HepG2 (cell line): ENCODE measurements around the gene HHIPL1. TPM values are rescaled to one million over a fixed set of nuclear protein-coding genes. Genes with fewer than 3 reads are reported as not detected.
A peak's percentile ranks its signal among the peaks of the same experiment; 100 is the strongest.

Experiments used
- ARID4A ChIP-seq: sonication (generic); formaldehyde crosslinking; IDR thresholded peaks from 2 replicates; pipeline ENCODE4 v1.5.0; 2020; ENCODE audit warnings: mild to moderate bottlenecking, missing genetic modification reagents, borderline replicate concordance
- ARNT2 ChIP-seq: sonication (generic); formaldehyde crosslinking; IDR thresholded peaks from 2 replicates; pipeline ENCODE4 v1.8.0; 2022; ENCODE audit warnings: mild to moderate bottlenecking, low read depth, missing genetic modification reagents, moderate library complexity
- HNF1A ChIP-seq, 2 experiments: sonication (generic) in 1 of 2; formaldehyde crosslinking in 1 of 2; IDR thresholded peaks; 2 replicates each; pipeline versions ENCODE4 v1.4.0 to v1.6.1; 2016 to 2020; ENCODE audit warnings: borderline replicate concordance in 1 of 2, low read depth in 1 of 2, mild to moderate bottlenecking in 1 of 2, missing genetic modification reagents in 1 of 2
- MYPOP ChIP-seq: sonication (generic); formaldehyde crosslinking; IDR thresholded peaks from 2 replicates; pipeline ENCODE4 v1.8.1; 2023; ENCODE audit warnings: mild to moderate bottlenecking, moderate library complexity, missing genetic modification reagents
- ZBTB14 ChIP-seq: sonication (generic); formaldehyde crosslinking; IDR thresholded peaks from 2 replicates; pipeline ENCODE4 v1.4.0; 2020; ENCODE audit warnings: missing genetic modification reagents
- ZNF709 ChIP-seq: sonication (generic); formaldehyde crosslinking; IDR thresholded peaks from 2 replicates; pipeline ENCODE4 v1.5.0; 2020; ENCODE audit warnings: mild to moderate bottlenecking, missing genetic modification reagents
- ZNF883 ChIP-seq: sonication (generic); formaldehyde crosslinking; IDR thresholded peaks from 2 replicates; pipeline ENCODE4 v1.5.1; 2020; ENCODE audit warnings: mild to moderate bottlenecking, missing genetic modification reagents; ENCODE audit errors: not compliant biosample characterization
- polyA plus RNA-seq, 8 experiments: library from polyadenylated mRNA; depleted of rRNA in 3 of 8; stranded (reverse) in 7 of 8; unstranded in 1 of 8; fragments of >200 nt; fragmentation: Illumina TruSeq in 4 of 8; extraction: Trizol in 4 of 8; gene quantifications; 2 replicates each; pipeline versions ENCODE4 v1.2.1 to v1.2.3, GENCODE V29; 2011 to 2016; ENCODE audit warnings: low read depth in 4 of 8, missing spikeins in 1 of 8, mixed read lengths in 1 of 8; ENCODE audit not compliant: insufficient read depth in 1 of 8
- total RNA-seq, 5 experiments: library from RNA; depleted of rRNA; stranded (reverse); fragments of >200 nt; fragmentation: Illumina TruSeq; extraction: Trizol; gene quantifications; 2 replicates each; pipeline ENCODE4 v1.2.3, GENCODE V29; 2016; ENCODE audit warnings: low read depth in 1 of 5
- TF ChIP-seq, protein P1 (sequence below): sonication (generic); formaldehyde crosslinking; IDR thresholded peaks from 2 replicates; pipeline ENCODE4 v1.4.0; 2020; ENCODE audit warnings: missing genetic modification reagents
- TF ChIP-seq, protein P2 (sequence below): sonication (generic); formaldehyde crosslinking; IDR thresholded peaks from 2 replicates; pipeline ENCODE4 v1.9.0; 2021; ENCODE audit warnings: missing genetic modification reagents, mild to moderate bottlenecking, borderline replicate concordance
- TF ChIP-seq, protein P3 (sequence below): sonication (generic); formaldehyde crosslinking; IDR thresholded peaks from 2 replicates; pipeline ENCODE4 v1.8.1; 2023; ENCODE audit warnings: mild to moderate bottlenecking, missing genetic modification reagents, borderline replicate concordance

Gene HHIPL1
- total and polyA plus RNA-seq, 2 of the 13 experiments (the other 11 are each of a cell fraction or from before 2014, with no cell fraction given) = not detected

DNA sequence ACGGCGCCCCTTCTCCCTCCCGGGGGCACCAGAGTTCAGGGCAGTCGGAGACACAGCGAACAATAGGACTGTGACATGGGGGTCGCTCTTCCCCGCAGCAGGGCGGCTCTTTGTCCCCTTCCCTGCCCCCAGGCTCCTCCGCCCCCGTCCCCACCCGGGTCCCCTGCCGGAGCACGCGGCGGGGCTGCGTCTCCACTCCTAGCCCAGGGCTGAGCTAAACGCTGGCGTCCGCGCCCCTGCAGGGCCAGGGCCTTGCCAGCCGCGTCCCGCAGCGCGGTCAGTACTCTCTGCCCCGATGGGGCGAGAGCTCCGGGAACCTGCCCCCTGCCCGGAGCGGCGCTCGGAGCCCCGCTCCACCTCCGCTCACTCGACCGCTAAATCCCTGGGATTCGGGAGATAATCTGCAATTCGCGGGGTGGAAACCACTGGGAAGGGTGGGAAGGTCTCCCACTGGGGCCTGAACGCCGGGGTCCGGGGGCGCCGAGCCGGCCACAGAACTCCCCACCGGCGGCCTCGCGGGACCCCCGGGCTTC, 40.1 kb upstream of the HHIPL1 start (continued):
- TF ChIP-seq, protein P1, sequence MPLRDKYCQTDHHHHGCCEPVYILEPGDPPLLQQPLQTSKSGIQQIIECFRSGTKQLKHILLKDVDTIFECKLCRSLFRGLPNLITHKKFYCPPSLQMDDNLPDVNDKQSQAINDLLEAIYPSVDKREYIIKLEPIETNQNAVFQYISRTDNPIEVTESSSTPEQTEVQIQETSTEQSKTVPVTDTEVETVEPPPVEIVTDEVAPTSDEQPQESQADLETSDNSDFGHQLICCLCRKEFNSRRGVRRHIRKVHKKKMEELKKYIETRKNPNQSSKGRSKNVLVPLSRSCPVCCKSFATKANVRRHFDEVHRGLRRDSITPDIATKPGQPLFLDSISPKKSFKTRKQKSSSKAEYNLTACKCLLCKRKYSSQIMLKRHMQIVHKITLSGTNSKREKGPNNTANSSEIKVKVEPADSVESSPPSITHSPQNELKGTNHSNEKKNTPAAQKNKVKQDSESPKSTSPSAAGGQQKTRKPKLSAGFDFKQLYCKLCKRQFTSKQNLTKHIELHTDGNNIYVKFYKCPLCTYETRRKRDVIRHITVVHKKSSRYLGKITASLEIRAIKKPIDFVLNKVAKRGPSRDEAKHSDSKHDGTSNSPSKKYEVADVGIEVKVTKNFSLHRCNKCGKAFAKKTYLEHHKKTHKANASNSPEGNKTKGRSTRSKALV = no peak; the same call in 1 of the 2 replicates
- TF ChIP-seq ZBTB14 (CRISPR knock-in tag) (no peak), MYPOP (CRISPR knock-in tag) (no peak; the same call in 1 of the 2 replicates), ZNF883 (CRISPR knock-in tag) (no peak), ZNF709 (CRISPR knock-in tag) (no peak), HNF1A (IDR thresholded peaks at IDR 0.05; ENCODE audit: low read depth) (no peak), HNF1A (CRISPR knock-in tag; IDR thresholded peaks at IDR 0.05; ENCODE audit: borderline replicate concordance) (no peak), ARID4A (peak; percentile 64), ARNT2 (peak; percentile 12; the same call in 1 of the 2 replicates)
- TF ChIP-seq, protein P2, sequence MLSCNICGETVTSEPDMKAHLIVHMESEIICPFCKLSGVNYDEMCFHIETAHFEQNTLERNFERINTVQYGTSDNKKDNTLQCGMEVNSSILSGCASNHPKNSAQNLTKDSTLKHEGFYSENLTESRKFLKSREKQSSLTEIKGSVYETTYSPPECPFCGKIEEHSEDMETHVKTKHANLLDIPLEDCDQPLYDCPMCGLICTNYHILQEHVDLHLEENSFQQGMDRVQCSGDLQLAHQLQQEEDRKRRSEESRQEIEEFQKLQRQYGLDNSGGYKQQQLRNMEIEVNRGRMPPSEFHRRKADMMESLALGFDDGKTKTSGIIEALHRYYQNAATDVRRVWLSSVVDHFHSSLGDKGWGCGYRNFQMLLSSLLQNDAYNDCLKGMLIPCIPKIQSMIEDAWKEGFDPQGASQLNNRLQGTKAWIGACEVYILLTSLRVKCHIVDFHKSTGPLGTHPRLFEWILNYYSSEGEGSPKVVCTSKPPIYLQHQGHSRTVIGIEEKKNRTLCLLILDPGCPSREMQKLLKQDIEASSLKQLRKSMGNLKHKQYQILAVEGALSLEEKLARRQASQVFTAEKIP (CRISPR knock-in tag) = no peak
- TF ChIP-seq, protein P3, sequence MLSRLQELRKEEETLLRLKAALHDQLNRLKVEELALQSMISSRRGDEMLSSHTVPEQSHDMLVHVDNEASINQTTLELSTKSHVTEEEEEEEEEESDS (CRISPR knock-in tag) = no peak
